HG03521 (cell line): ENCODE measurements around the gene ADGRB3.
"Not testable (repeated sequence)": the region's sequence is repeated elsewhere in the genome, so short reads cannot be mapped to it uniquely, and the experiment has no call there.

Experiments
- ATAC-seq: cut with Tn5 transposase; IDR thresholded peaks from one replicate; pipeline ENCODE4 v1.9.1; 2021; ENCODE audit warnings: mild to moderate bottlenecking, moderate library complexity; ENCODE audit not compliant: unreplicated experiment

Gene ADGRB3

DNA sequence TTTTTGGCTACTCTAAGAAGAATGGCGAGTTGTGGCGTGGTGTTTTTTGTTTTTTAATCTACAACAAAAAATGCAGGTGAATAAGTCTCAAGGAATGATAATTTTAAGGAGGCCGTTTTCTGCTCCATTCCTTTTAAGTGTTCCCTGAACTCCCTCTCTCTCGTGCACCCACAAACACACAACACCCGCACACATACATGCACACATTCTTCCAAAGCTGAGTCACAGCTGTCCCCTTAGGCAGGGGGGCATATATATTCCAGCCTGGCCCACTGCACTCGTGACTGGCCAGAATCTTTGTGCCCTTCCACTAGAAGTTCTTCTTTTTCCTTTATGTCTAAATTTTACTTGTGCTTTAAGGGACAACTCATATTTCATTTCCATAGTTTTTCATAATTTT is 756.0 kb downstream of the ADGRB3 start:
- ATAC-seq, result no peak

DNA sequence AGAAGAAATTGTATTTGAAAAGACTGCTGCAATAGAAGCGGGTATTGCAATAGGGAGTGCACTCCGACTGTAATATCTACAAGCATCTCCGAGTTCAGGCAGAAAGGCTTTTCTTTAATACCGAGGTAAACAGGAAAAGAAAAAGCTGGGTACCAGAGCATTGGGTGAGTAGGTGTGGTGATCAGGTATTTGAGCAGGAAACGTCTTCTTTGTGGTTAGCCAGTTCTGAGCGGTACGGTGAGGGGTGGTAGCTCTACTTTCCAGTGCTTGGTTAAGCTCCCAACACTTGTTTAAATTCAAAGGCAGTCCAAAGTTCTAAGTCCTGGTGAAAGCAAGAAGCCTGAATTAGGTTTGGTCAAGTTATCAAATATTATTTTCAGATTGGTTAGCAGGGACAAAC is 757.7 kb downstream of the ADGRB3 start:
- ATAC-seq, result no peak

DNA sequence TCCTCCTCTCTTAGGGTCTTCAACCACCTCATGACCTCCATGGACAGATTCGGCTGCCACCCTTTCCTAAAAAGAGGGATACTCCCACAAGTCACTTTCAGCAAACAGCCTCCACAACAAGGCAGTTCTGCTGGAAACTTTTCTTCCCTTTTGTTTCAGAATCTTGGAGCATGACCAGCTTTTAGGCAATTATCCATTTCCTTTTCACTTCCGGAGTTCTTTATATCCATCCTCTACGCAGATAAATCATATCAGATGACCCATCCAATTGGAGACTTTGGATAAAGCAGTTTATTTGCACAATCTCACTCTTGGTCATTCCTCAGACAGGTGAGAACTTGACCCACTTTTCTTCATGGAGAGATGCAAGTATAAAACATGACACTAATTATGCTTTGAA is 763.2 kb downstream of the ADGRB3 start:
- ATAC-seq, result no peak

DNA sequence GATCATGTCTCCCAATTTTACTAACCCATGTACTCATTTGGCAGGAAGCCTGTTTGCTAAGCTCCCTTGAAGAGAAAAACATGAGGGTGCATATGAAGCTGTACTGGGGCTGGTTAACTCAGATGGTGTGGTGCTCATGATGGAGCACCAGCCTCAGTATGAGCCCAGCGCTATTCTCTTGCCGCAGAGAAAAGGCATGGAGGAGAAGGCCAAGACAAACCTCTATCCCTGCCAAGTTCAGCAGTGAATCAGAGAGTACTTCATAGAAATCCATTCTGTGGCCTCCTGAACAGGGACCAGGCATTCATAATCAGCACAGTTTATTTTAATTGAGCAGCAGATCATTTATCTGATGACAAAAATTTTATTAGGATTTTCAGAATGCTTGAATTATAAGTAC is 763.6 kb downstream of the ADGRB3 start:
- no peak for ATAC-seq

DNA sequence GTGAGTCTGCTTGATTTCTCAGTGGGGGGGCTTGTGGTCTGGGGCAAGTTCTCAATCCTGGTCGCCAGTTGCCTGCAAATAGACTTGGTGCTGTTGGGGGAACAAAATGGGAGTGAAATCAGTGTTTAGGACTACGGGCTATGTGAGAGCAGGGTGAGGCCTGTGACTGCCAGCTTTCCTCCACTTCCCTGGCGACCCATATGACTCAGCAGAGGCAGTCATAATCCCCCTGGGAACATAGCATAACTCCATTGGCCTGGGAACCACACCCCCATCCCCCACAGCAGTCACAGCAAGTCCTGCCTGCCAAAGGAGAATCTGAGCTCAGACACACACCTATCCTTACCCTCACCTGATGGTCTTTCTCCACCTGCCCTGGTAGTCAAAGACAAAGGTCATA is 773.8 kb downstream of the ADGRB3 start:
- ATAC-seq, result no peak

DNA sequence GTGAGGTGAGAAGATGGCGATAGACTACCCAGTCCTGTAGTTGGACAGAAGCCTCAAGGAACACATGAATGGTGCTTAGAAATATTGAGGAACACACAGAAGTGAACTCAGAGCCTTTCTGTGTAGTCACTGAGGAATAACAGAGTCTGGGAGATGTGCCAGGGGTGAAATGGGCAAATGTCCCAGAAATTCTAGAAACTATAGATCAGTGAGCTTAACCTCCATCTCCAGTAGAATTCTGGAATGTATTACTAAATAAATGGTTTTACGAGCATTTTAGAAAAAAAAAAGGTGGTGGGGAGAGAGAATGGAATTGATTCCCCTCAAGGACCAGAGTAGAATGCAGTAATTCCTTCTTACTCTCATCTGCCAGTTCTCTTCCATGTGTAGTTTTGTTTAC is 781.7 kb downstream of the ADGRB3 start:
- no peak for ATAC-seq

DNA sequence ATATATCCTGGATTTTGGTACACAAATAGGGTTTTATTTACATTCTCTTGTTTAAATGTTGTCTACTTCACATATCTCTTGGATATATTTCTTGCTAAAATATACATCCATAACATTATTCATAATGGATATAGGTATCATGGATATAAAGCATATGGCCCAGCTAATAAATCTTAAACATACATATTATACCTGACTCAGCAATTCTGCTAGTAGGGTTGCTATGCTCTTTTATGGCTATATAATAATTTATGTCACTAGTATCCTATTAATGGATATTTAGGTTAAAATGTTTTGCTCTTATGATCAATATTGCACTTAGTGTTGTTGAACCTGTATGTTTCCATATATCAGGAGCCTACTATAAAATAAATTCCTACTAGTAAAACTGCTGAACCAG is 786.2 kb downstream of the ADGRB3 start:
- ATAC-seq, result no peak

DNA sequence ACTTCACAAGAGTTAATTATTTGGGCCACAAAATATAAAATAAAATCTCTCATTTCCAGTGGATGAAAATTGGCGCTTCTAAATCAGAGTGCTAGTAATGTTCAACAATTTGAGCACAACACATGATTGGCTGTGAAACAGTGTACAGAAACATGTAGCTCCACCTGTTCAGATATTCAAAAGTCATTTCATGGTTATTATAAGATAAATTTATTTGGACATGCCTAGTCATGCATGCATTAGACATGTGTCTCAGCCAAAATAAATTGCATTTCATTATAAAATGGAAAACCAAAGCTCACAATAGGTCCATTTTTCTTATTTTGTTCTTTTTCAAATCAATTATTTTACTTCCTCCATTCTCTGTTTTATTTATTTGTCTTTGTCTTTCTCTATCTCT is 786.9 kb downstream of the ADGRB3 start:
- ATAC-seq, result no peak

DNA sequence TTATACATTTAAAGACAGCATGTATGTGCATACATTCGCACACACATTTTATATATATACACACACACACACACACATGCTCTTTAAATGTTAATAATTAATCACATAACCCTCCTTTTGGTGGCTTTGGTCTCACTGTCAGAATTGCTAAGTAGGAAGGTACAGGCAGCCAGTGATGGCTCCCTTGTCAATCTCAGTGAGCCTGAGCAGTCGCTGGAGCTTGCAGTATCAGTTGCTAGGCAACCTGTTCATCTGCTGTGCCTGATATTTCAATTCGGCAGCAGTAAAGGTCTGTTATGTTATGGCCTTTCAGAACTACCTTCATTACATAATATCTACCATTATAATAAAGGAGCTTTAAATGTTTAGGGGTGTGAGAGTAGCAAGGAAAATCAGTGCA is 787.4 kb downstream of the ADGRB3 start:
- ATAC-seq, result no peak

DNA sequence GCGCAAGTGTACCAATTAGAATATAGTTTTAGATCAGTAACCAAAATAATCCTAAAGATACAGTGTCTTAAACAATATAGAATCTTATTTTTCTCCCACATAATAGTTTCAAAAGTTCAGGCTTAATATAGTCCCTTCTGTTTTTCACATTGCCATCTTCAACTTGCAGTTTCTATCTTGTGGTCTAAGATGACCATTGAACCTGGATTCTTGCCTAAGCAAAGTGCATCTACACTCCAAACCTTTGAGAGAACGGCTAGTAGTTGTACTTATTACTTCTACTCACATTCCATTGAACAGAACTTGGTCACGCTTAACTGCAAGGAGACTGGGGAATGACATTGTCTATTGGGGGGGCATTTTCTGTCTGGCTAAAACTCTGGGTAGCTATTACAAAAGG is 788.7 kb downstream of the ADGRB3 start:
- ATAC-seq, result no peak

DNA sequence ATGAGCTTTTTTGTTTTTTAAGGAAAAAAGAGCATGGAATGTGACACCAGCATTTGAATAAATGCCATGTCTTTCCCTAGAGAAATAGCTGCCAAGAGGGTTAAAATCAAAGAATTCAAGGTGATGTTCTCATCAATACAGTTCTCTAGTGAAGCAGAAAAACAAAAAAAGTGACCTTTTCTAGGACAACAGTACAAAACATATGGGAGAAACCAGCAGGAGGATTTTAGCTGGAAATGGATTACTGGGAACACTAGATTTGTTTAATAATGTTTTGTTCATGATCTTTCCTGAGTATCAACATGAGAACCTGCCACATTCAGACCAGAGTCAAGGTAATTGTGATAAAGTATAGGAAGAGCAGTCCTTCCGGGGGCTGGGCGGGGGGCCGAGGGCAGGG is 789.5 kb downstream of the ADGRB3 start:
- no peak for ATAC-seq

DNA sequence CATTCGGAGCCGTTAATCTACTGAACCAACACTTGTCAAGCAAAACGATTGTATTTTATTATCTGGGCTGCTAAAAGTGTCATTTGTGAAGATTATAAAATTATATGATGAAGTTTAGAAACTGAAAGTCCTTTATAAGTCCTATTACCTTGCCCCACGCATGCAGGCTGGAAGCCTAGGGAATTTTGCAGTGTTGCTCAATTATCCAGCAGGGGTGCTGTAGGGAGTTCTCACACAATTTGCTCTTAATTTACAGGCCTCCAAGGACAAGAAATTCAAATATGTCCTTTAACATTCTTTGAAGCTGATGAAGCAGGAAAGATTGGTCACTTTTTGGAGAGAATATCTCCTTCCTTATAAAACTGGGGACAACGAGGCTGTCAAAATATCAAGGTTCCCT is 792.8 kb downstream of the ADGRB3 start:
- no peak for ATAC-seq

DNA sequence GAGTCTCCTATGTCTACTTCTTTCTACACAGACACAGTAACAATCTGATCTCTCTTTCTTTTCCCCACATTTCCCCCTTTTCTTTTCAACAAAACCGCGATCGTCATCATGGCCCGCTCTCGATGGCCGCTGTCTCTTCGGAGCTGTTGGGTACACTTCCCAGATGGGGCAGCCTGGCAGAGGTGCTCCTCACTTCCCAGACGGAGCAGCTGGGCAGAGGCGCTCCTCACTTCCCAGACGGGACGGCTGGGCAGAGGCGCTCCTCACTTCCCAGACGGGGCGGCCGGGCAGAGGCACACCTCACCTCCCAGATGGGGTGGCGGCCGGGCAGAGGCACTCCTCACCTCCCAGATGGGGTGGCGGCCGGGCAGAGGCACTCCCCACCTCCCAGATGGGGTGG is 797.1 kb downstream of the ADGRB3 start:
- not testable (repeated sequence) for ATAC-seq

DNA sequence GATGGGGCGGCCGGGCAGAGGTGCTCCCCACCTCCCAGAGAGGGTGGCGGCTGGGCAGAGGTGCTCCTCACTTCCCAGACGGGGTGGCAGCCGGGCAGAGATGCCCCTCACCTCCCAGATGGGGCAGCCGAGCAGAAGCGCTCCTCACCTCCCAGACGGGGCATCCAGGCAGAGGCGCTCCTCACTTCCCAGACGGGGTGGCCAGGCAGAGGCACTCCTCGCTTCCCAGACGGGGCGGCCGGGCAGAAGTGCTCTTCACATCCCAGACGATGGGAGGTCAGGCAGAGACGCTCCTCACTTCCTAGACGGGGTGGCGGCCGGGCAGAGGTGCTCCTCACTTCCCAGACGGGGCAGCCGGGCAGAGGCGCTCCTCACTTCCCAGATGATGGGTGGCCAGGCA is 798.0 kb downstream of the ADGRB3 start:
- ATAC-seq, result not testable (repeated sequence)

DNA sequence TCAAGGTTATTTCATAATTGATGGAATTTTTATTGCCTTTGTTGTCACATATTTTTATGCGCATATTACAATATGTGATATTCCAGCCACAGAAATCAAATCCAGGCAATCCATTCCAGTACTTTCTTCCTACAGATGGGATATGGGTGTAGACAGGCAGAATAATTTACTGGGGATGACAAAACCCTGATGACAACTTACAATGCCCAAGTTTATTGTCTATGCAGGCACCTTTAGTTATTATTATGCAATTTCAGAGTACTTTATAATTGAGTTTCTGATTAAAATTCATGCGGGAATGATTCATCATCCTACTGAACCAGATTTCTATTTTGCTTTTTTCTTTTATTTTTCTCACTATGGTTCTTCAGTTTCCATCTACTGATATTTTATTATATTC is 803.0 kb downstream of the ADGRB3 start:
- no peak for ATAC-seq
